Endothelial cell of umbilical vein (primary cell): ENCODE data around the gene GKN2. TPM values are rescaled to one million over a fixed set of nuclear protein-coding genes. Genes with fewer than 3 reads are reported as not detected.

ENCODE experiments used
- BruUV-seq: library from RNA; stranded (reverse); fragments of 400-500 nt; replicated peaks from 2 replicates; lab custom pipeline; 2021; lab: Mats Ljungman, UMichigan
- CTCF ChIA-PET: fragments of 300-600, 350-600 bp; sonication (Branson Sonifier 250); formaldehyde crosslinking; loops from one replicate; lab custom pipeline; 2021; ENCODE audit warnings: antibody characterized with exemption, inconsistent platforms; lab: Charles Lee
- POLR2A ChIA-PET: fragments of 300-600, 350-600 bp; sonication (Branson Sonifier 250); formaldehyde crosslinking; loops from one replicate; lab custom pipeline; 2021; ENCODE audit warnings: antibody characterized with exemption, inconsistent platforms; lab: Charles Lee
- DNase-seq: peaks from one replicate; pipeline ENCODE4 v3.0.0-alpha.2; 2011; ENCODE audit warnings: low read depth, low spot score
- FAIRE-seq: peaks from 2 replicates; lab custom pipeline; 2011; peaks lifted over from hg19 to GRCh38; lab: Jason Lieb, UNC
- H2AFZ ChIP-seq: 2 replicates; pipeline ENCODE4 v1.6.0; 2012; ENCODE audit warnings: low read depth, low read length, control low read depth, inconsistent platforms
- H3K27ac ChIP-seq: 2 replicates; pipeline ENCODE4 v1.5.1; 2011; ENCODE audit warnings: low read depth, mild to moderate bottlenecking, control low read depth, low read length, moderate library complexity; ENCODE audit not compliant: insufficient read depth
- H3K27me3 ChIP-seq, 2 experiments: 2 replicates each; pipeline versions ENCODE4 v1.6.0 to v1.6.1; 2011; ENCODE audit warnings: low read length in 2 of 2, mixed read lengths in 1 of 2; ENCODE audit not compliant: control insufficient read depth in 2 of 2, insufficient read depth in 2 of 2
- H3K36me3 ChIP-seq, 2 experiments: 2 replicates in 1 of 2; 3 replicates in 1 of 2; pipeline ENCODE4 v1.5.1; 2011; ENCODE audit warnings: low read length in 2 of 2, mild to moderate bottlenecking in 1 of 2, moderate library complexity in 1 of 2; ENCODE audit not compliant: control insufficient read depth in 2 of 2, insufficient read depth in 2 of 2; ENCODE audit errors: extremely low read depth in 1 of 2
- H3K4me1 ChIP-seq: 3 replicates; pipeline ENCODE4 v1.5.1; 2011; ENCODE audit warnings: mild to moderate bottlenecking, low read length; ENCODE audit not compliant: control insufficient read depth, insufficient read depth; ENCODE audit errors: extremely low read depth
- H3K4me2 ChIP-seq: 2 replicates; pipeline ENCODE4 v1.6.1; 2011; ENCODE audit warnings: low read length, control low read depth, mixed read lengths; ENCODE audit not compliant: insufficient read depth
- H3K4me3 ChIP-seq, 3 experiments: fragments of 200-600 bp in 1 of 3; sonication (generic), shearing (Covaris generic) in 1 of 3; replicated peaks in 1 of 3; 2 replicates each; pipeline ENCODE4 v1.5.1; 2011 to 2016; ENCODE audit warnings: control low read depth in 3 of 3, low read length in 3 of 3, mild to moderate bottlenecking in 2 of 3, inconsistent platforms in 1 of 3, low read depth in 1 of 3, moderate library complexity in 1 of 3; ENCODE audit not compliant: insufficient read depth in 1 of 3
- H3K79me2 ChIP-seq: 2 replicates; pipeline ENCODE4 v1.6.0; 2012; ENCODE audit warnings: low read length, inconsistent platforms; ENCODE audit not compliant: control insufficient read depth, insufficient read depth
- H3K9ac ChIP-seq: replicated peaks from 2 replicates; pipeline ENCODE3; 2011; ENCODE audit warnings: low read length, control low read depth; ENCODE audit not compliant: insufficient read depth; ENCODE audit errors: extremely low read depth
- H3K9me1 ChIP-seq: replicated peaks from 3 replicates; pipeline ENCODE4 v1.6.0; 2011; ENCODE audit warnings: mild to moderate bottlenecking, low read length; ENCODE audit not compliant: control insufficient read depth, insufficient read depth; ENCODE audit errors: extremely low read depth
- H3K9me3 ChIP-seq: replicated peaks from 2 replicates; pipeline ENCODE4 v1.5.1; 2012; ENCODE audit warnings: low read length, inconsistent platforms; ENCODE audit not compliant: control insufficient read depth, insufficient read depth
- H4K20me1 ChIP-seq: replicated peaks from 2 replicates; pipeline ENCODE3; 2011; ENCODE audit warnings: mild to moderate bottlenecking, low read length; ENCODE audit not compliant: control insufficient read depth, insufficient read depth; ENCODE audit errors: extremely low read depth
- EZH2 ChIP-seq: IDR thresholded peaks from 2 replicates; pipeline ENCODE4 v1.6.1; 2012; ENCODE audit warnings: borderline replicate concordance, low read depth, mild to moderate bottlenecking, moderate library complexity, low read length, inconsistent platforms; ENCODE audit not compliant: severe bottlenecking
- FOS ChIP-seq: IDR thresholded peaks from 2 replicates; pipeline ENCODE4 v1.6.1; 2011; ENCODE audit warnings: mild to moderate bottlenecking, low read length, moderate library complexity, borderline replicate concordance; ENCODE audit not compliant: insufficient read depth
- GATA2 ChIP-seq: IDR thresholded peaks from 2 replicates; pipeline ENCODE4 v1.7.0; 2011; ENCODE audit warnings: low read depth, mild to moderate bottlenecking, moderate library complexity, mixed read lengths, low read length; ENCODE audit not compliant: insufficient read length, insufficient read depth
- JUN ChIP-seq: IDR thresholded peaks from 2 replicates; pipeline ENCODE4 v1.6.1; 2011; ENCODE audit warnings: borderline replicate concordance, low read depth; ENCODE audit not compliant: insufficient read length, insufficient read depth
- MYC ChIP-seq: IDR thresholded peaks from one replicate; pipeline ENCODE4 v1.6.1; 2011; ENCODE audit warnings: mild to moderate bottlenecking, low read depth, low read length
- POLR2A ChIP-seq: IDR thresholded peaks from 2 replicates; pipeline ENCODE4 v1.6.1; 2012; ENCODE audit warnings: low read depth, mild to moderate bottlenecking, control low read depth, low read length
- POLR2AphosphoS5 ChIP-seq: IDR thresholded peaks from 2 replicates; pipeline ENCODE4 v1.6.1; 2012; ENCODE audit warnings: low read depth, mild to moderate bottlenecking, control low read depth, low read length, moderate library complexity; ENCODE audit not compliant: insufficient read depth
- dilution Hi-C: fragments of 300-500 bp; cut with MboI; formaldehyde crosslinking; loops from one replicate; pipeline ENCODE4 v1.15.0; 2019; ENCODE audit warnings: low sequenced_read_pairs; ENCODE audit not compliant: extremely low pct_ligation_motif_present
- intact Hi-C: fragments of 100-400 bp; cut with micrococcal nuclease; formaldehyde crosslinking; loops from one replicate; pipeline ENCODE4 v1.10.0; 2022
- polyA plus RNA-seq, 4 experiments: library from polyadenylated mRNA; depleted of rRNA in 3 of 4; stranded (reverse) in 3 of 4; unstranded in 1 of 4; fragments of >200 nt; gene quantifications; 2 replicates each; pipeline versions ENCODE4 v1.2.1 to v1.2.3, GENCODE V29; 2011 to 2012; ENCODE audit warnings: missing spikeins in 1 of 4
- total RNA-seq: library from RNA; stranded (reverse); gene quantifications from 2 replicates; pipeline ENCODE4 v1.2.3, GENCODE V29; 2021
- TF ChIP-seq, protein P1 (sequence below): IDR thresholded peaks from 2 replicates; pipeline ENCODE4 v1.6.1; 2011; ENCODE audit not compliant: insufficient read depth, insufficient read length
- TF ChIP-seq, protein P2 (sequence below), 2 donors: IDR thresholded peaks; 1 replicate in 1 of 2; 2 replicates in 1 of 2; pipeline ENCODE4 v1.5.1; 2011; ENCODE audit warnings: low read length in 2 of 2, mild to moderate bottlenecking in 2 of 2, moderate library complexity in 2 of 2, control low read depth in 1 of 2, inconsistent platforms in 1 of 2, low read depth in 1 of 2; ENCODE audit not compliant: insufficient read depth in 1 of 2; ENCODE audit errors: extremely low read depth in 1 of 2

GKN2 gene
- total and polyA plus RNA-seq, 2 donors (not counting 3 experiments of a cell fraction or from before 2014, with no cell fraction given), result not detected

- no peaks in the 10 kb centered on the region for H3K79me2 ChIP-seq
- no peak overlapping the region for H3K4me3 ChIP-seq
- H4K20me1 ChIP-seq, result no peaks in the 10 kb centered on the region
- H3K36me3 ChIP-seq, result no peaks in the 10 kb centered on the region
- H3K4me1 ChIP-seq, result no peaks in the 10 kb centered on the region
- ChIA-PET POLR2A (no interaction called here), CTCF (interaction anchor here (0.8 to 1.5 kb wide), 2 partner anchors 52 to 304 kb away, joined by 3 to 4 read pairs; no protein-coding TSS in a partner anchor)
- H3K9me1 ChIP-seq, result no peaks in the 10 kb centered on the region
- no TSS peak for BruUV-seq
- no peaks in the 10 kb centered on the region for H3K9me3 ChIP-seq
- DNase-seq (no peak), FAIRE-seq (no peak)
- dilution Hi-C loops (no loop called here), intact Hi-C loops (no loop called here)
- H3K9ac ChIP-seq, result no peak overlapping the region
- no peak overlapping the region for H2AFZ ChIP-seq
- no peak overlapping the region for H3K4me2 ChIP-seq
- TF ChIP-seq POLR2A (no peak), JUN (no peak)
- TF ChIP-seq, protein P1, sequence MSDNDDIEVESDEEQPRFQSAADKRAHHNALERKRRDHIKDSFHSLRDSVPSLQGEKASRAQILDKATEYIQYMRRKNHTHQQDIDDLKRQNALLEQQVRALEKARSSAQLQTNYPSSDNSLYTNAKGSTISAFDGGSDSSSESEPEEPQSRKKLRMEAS, result no peak
- H3K27ac ChIP-seq, result no peak overlapping the region
- peaks cover 13 to 24% of the 10 kb centered on the region in 2 experiments for H3K27me3 ChIP-seq
These were observed 43.2 kb upstream of the GKN2 start for GRCh38 chr2:68995916-68996315.

- no peaks in the 10 kb centered on the region for H3K9me1 ChIP-seq
- H3K4me3 ChIP-seq, result no peak overlapping the region
- DNase-seq (no peak), FAIRE-seq (no peak)
- POLR2A ChIA-PET, result no interaction called here
- H3K27me3 ChIP-seq, result peaks cover 17 to 27% of the 10 kb centered on the region in 2 experiments
- intact Hi-C loops, result no loop called here
- no TSS peak for BruUV-seq
- TF ChIP-seq POLR2A (no peak), FOS (no peak), EZH2 (no peak), POLR2AphosphoS5 (no peak), MYC (no peak), GATA2 (no peak), JUN (no peak)
- TF ChIP-seq, protein P1, result no peak
- TF ChIP-seq, protein P2, sequence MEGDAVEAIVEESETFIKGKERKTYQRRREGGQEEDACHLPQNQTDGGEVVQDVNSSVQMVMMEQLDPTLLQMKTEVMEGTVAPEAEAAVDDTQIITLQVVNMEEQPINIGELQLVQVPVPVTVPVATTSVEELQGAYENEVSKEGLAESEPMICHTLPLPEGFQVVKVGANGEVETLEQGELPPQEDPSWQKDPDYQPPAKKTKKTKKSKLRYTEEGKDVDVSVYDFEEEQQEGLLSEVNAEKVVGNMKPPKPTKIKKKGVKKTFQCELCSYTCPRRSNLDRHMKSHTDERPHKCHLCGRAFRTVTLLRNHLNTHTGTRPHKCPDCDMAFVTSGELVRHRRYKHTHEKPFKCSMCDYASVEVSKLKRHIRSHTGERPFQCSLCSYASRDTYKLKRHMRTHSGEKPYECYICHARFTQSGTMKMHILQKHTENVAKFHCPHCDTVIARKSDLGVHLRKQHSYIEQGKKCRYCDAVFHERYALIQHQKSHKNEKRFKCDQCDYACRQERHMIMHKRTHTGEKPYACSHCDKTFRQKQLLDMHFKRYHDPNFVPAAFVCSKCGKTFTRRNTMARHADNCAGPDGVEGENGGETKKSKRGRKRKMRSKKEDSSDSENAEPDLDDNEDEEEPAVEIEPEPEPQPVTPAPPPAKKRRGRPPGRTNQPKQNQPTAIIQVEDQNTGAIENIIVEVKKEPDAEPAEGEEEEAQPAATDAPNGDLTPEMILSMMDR (IDR thresholded peaks at IDR 0.05; ENCODE audit: extremely low read depth in 1 of 2, insufficient read depth in 1 of 2, low read depth in 1 of 2, low read length in 2 of 2), result no peak
- H3K9ac ChIP-seq, result no peak overlapping the region
- H2AFZ ChIP-seq, result no peak overlapping the region
- H3K79me2 ChIP-seq, result no peaks in the 10 kb centered on the region
- H3K4me2 ChIP-seq, result no peak overlapping the region
- H4K20me1 ChIP-seq, result no peaks in the 10 kb centered on the region
- no peaks in the 10 kb centered on the region for H3K4me1 ChIP-seq
- no peak overlapping the region for H3K27ac ChIP-seq
- no peaks in the 10 kb centered on the region for H3K9me3 ChIP-seq
- dilution Hi-C loops, result no loop called here
- CTCF ChIA-PET, result no interaction called here
- H3K36me3 ChIP-seq, result no peaks in the 10 kb centered on the region
These were observed 42.2 kb upstream of the GKN2 start for GRCh38 chr2:68994864-68995263.
